Measurements from ENCODE around the gene CBLB. TPM values are rescaled to one million over a fixed set of nuclear protein-coding genes. Genes with fewer than 3 reads are reported as not detected.

The CBLB gene
- total and polyA plus RNA-seq, 4 donors: 3.1 to 22.8 (median 9.8) TPM

GRCh38 chr3:105823149-105823867, 45.5 kb downstream of the CBLB start:
- 72% methylated on average over 4 of the region's 4 CpGs for WGBS
- DNase-seq (ENCODE audit: low spot score): no peak

GRCh38 chr3:105822171-105823123, 46.4 kb downstream of the CBLB start:
- Histone ChIP-seq H3K9me3 (ENCODE audit: control insufficient read depth in 4 of 4, low read length in 3 of 4) (no peaks in the 10 kb centered on the region), H3K4me1 (ENCODE audit: control insufficient read depth in 4 of 4, insufficient read depth in 4 of 4, low read length in 3 of 4) (peaks cover 2 to 23% (median 11%) of the 10 kb centered on the region in 4 donors), H3K4me3 (ENCODE audit: low read depth in 1 of 3, low read length in 3 of 3) (no peak overlapping the region), H3K36me3 (ENCODE audit: control insufficient read depth in 4 of 4, insufficient read depth in 3 of 4, low read depth in 1 of 4, low read length in 3 of 4) (no peaks in the 10 kb centered on the region), H3K27me3 (ENCODE audit: control insufficient read depth in 4 of 4, insufficient read depth in 4 of 4, low read length in 3 of 4) (no peaks in the 10 kb centered on the region), H3K27ac (ENCODE audit: low read depth in 1 of 2, low read length in 2 of 2) (peak overlapping the region; percentile 45 to 55), H3K9ac (ENCODE audit: low read depth in 1 of 2, low read length in 2 of 2) (no peak overlapping the region)
- DNase-seq (ENCODE audit: low spot score): no peak
- 49% methylated on average over 3 of the region's 3 CpGs for WGBS
- TF ChIP-seq SP1 (IDR thresholded peaks at IDR 0.05) (no peak), ATF3 (IDR thresholded peaks at IDR 0.05) (no peak), FOXA2 (IDR thresholded peaks at IDR 0.05) (no peak), TAF1 (conservative IDR thresholded peaks at IDR 0.05) (no peak), HNF4A (conservative IDR thresholded peaks at IDR 0.05) (no peak), GABPA (IDR thresholded peaks at IDR 0.05 in 1 of 2, conservative IDR thresholded peaks at IDR 0.05 in 1 of 2) (no peak), RAD21 (IDR thresholded peaks at IDR 0.05) (no peak), FOXA1 (IDR thresholded peaks at IDR 0.05) (no peak), JUND (IDR thresholded peaks at IDR 0.05) (no peak), YY1 (IDR thresholded peaks at IDR 0.05) (no peak)
- TF ChIP-seq, protein P1, sequence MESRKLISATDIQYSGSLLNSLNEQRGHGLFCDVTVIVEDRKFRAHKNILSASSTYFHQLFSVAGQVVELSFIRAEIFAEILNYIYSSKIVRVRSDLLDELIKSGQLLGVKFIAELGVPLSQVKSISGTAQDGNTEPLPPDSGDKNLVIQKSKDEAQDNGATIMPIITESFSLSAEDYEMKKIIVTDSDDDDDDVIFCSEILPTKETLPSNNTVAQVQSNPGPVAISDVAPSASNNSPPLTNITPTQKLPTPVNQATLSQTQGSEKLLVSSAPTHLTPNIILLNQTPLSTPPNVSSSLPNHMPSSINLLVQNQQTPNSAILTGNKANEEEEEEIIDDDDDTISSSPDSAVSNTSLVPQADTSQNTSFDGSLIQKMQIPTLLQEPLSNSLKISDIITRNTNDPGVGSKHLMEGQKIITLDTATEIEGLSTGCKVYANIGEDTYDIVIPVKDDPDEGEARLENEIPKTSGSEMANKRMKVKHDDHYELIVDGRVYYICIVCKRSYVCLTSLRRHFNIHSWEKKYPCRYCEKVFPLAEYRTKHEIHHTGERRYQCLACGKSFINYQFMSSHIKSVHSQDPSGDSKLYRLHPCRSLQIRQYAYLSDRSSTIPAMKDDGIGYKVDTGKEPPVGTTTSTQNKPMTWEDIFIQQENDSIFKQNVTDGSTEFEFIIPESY (IDR thresholded peaks at IDR 0.05): no peak

More at GRCh38 chr3:105823149-105823867, 45.5 kb downstream of the CBLB start:
- Histone ChIP-seq H3K27me3 (ENCODE audit: control insufficient read depth in 4 of 4, insufficient read depth in 4 of 4, low read length in 3 of 4) (no peaks in the 10 kb centered on the region), H3K4me3 (ENCODE audit: low read depth in 1 of 3, low read length in 3 of 3) (no peak overlapping the region), H3K27ac (ENCODE audit: low read depth in 1 of 2, low read length in 2 of 2) (peak overlapping the region; percentile 45 to 55), H3K9me3 (ENCODE audit: control insufficient read depth in 4 of 4, low read length in 3 of 4) (no peaks in the 10 kb centered on the region), H3K36me3 (ENCODE audit: control insufficient read depth in 4 of 4, insufficient read depth in 3 of 4, low read depth in 1 of 4, low read length in 3 of 4) (no peaks in the 10 kb centered on the region), H3K9ac (ENCODE audit: low read depth in 1 of 2, low read length in 2 of 2) (no peak overlapping the region), H3K4me1 (ENCODE audit: control insufficient read depth in 4 of 4, insufficient read depth in 4 of 4, low read length in 3 of 4) (peaks cover 2 to 23% (median 11%) of the 10 kb centered on the region in 4 donors)
- TF ChIP-seq, protein P2, sequence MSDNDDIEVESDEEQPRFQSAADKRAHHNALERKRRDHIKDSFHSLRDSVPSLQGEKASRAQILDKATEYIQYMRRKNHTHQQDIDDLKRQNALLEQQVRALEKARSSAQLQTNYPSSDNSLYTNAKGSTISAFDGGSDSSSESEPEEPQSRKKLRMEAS (IDR thresholded peaks at IDR 0.05): no peak
- TF ChIP-seq RAD21 (IDR thresholded peaks at IDR 0.05): peak in 1 of 2 donors; percentile 14

GRCh38 chr3:105821433-105821832, 47.4 kb downstream of the CBLB start:
- Histone ChIP-seq H3K27ac (ENCODE audit: low read depth in 1 of 2, low read length in 2 of 2) (peak overlapping the region; percentile 36 to 39), H3K9ac (ENCODE audit: low read depth in 1 of 2, low read length in 2 of 2) (no peak overlapping the region), H3K36me3 (ENCODE audit: control insufficient read depth in 4 of 4, insufficient read depth in 3 of 4, low read depth in 1 of 4, low read length in 3 of 4) (no peaks in the 10 kb centered on the region), H3K27me3 (ENCODE audit: control insufficient read depth in 4 of 4, insufficient read depth in 4 of 4, low read length in 3 of 4) (no peaks in the 10 kb centered on the region), H3K4me3 (ENCODE audit: low read depth in 1 of 3, low read length in 3 of 3) (no peak overlapping the region), H3K9me3 (ENCODE audit: control insufficient read depth in 4 of 4, low read length in 3 of 4) (no peaks in the 10 kb centered on the region), H3K4me1 (ENCODE audit: control insufficient read depth in 4 of 4, insufficient read depth in 4 of 4, low read length in 3 of 4) (peaks cover 2 to 23% (median 11%) of the 10 kb centered on the region in 4 donors)
- DNase-seq (ENCODE audit: low spot score): no peak
- WGBS: 18% methylated on average over 2 of the region's 2 CpGs
- TF ChIP-seq, protein P1 (IDR thresholded peaks at IDR 0.05): peak; percentile 78
- peak; percentile 97 for TF ChIP-seq HNF4G (IDR thresholded peaks at IDR 0.05)
- TF ChIP-seq CTCF (IDR thresholded peaks at IDR 0.05; ENCODE audit: low read depth, low read length, missing input control): no peak
- TF ChIP-seq ATF3 (IDR thresholded peaks at IDR 0.05): peak; percentile 81
- TF ChIP-seq RAD21 (IDR thresholded peaks at IDR 0.05): peak; percentile 40 to 51
- TF ChIP-seq NR2F2 (IDR thresholded peaks at IDR 0.05): peak; percentile 93
- TF ChIP-seq FOXA2 (IDR thresholded peaks at IDR 0.05): peak; percentile 58
- TF ChIP-seq EGR1 (IDR thresholded peaks at IDR 0.05; ENCODE audit: low read depth in 2 of 2): no peak
- peak; percentile 100 for TF ChIP-seq HNF4A (conservative IDR thresholded peaks at IDR 0.05)
- no peak for TF ChIP-seq TAF1 (conservative IDR thresholded peaks at IDR 0.05)
